Keratinocyte (primary cell): Measurements from ENCODE around the gene ACP1. TPM values are rescaled to one million over a fixed set of nuclear protein-coding genes. Genes with fewer than 3 reads are reported as not detected.

Source experiments
- DNase-seq: peaks from one replicate; pipeline ENCODE4 v3.0.0-alpha.2; 2011; ENCODE audit warnings: low read depth, missing footprints, low spot score
- FAIRE-seq: peaks from 2 replicates; lab custom pipeline; 2011; peaks lifted over from hg19 to GRCh38; lab: Jason Lieb, UNC
- H2AFZ ChIP-seq: 2 replicates; pipeline ENCODE4 v1.6.0; 2012; ENCODE audit warnings: low read length, control low read depth, inconsistent platforms; ENCODE audit not compliant: control insufficient read depth
- H3K27ac ChIP-seq: 2 replicates; pipeline ENCODE4 v1.5.1; 2011; ENCODE audit warnings: low read length; ENCODE audit not compliant: control insufficient read depth, insufficient read depth
- H3K27me3 ChIP-seq: 3 replicates; pipeline ENCODE4 v1.6.0; 2011; ENCODE audit warnings: low read length; ENCODE audit not compliant: control insufficient read depth, insufficient read depth; ENCODE audit errors: extremely low read depth
- H3K36me3 ChIP-seq, 2 experiments: 2 replicates in 1 of 2; 3 replicates in 1 of 2; pipeline ENCODE4 v1.5.1; 2011; ENCODE audit warnings: low read length in 2 of 2, mild to moderate bottlenecking in 1 of 2; ENCODE audit not compliant: control insufficient read depth in 2 of 2, insufficient read depth in 2 of 2; ENCODE audit errors: extremely low read depth in 1 of 2
- H3K4me1 ChIP-seq: 3 replicates; pipeline ENCODE4 v1.5.1; 2011; ENCODE audit warnings: low read length; ENCODE audit not compliant: control insufficient read depth, insufficient read depth; ENCODE audit errors: extremely low read depth
- H3K4me2 ChIP-seq: 3 replicates; pipeline ENCODE4 v1.6.0; 2011; ENCODE audit warnings: low read depth, low read length; ENCODE audit not compliant: control insufficient read depth, insufficient read depth; ENCODE audit errors: extremely low read depth
- H3K4me3 ChIP-seq, 3 experiments: fragments of 200-600 bp in 1 of 3; sonication (generic) in 1 of 3; 2 replicates in 2 of 3; 3 replicates in 1 of 3; pipeline ENCODE4 v1.5.1; 2011 to 2016; ENCODE audit warnings: low read length in 3 of 3, mild to moderate bottlenecking in 3 of 3, control low read depth in 2 of 3, inconsistent platforms in 1 of 3, low read depth in 1 of 3, mixed read lengths in 1 of 3, mixed run types in 1 of 3, moderate library complexity in 1 of 3; ENCODE audit not compliant: control insufficient read depth in 2 of 3, insufficient read depth in 2 of 3; ENCODE audit errors: extremely low read depth in 1 of 3
- H3K79me2 ChIP-seq: 2 replicates; pipeline ENCODE4 v1.6.0; 2012; ENCODE audit warnings: low read length; ENCODE audit not compliant: control insufficient read depth, insufficient read depth
- H3K9ac ChIP-seq: 3 replicates; pipeline ENCODE4 v1.6.0; 2011; ENCODE audit warnings: low read length; ENCODE audit not compliant: control insufficient read depth, insufficient read depth; ENCODE audit errors: extremely low read depth
- H3K9me1 ChIP-seq: 3 replicates; pipeline ENCODE4 v1.6.0; 2011; ENCODE audit warnings: low read length; ENCODE audit not compliant: control insufficient read depth, insufficient read depth; ENCODE audit errors: extremely low read depth
- H3K9me3 ChIP-seq: 2 replicates; pipeline ENCODE4 v1.5.1; 2012; ENCODE audit warnings: low read depth, low read length; ENCODE audit not compliant: control insufficient read depth
- H4K20me1 ChIP-seq: 3 replicates; pipeline ENCODE4 v1.6.0; 2011; ENCODE audit warnings: low read length; ENCODE audit not compliant: control insufficient read depth, insufficient read depth; ENCODE audit errors: extremely low read depth
- EZH2 ChIP-seq: IDR thresholded peaks from one replicate; pipeline ENCODE4 v1.6.1; 2012; ENCODE audit warnings: inconsistent platforms, mild to moderate bottlenecking, low read length, moderate library complexity
- dilution Hi-C: fragments of 300-500 bp; cut with MboI; formaldehyde crosslinking; loops from one replicate; pipeline ENCODE4 v1.7.0; 2020; ENCODE audit warnings: low sequenced_read_pairs; ENCODE audit not compliant: extremely low pct_ligation_motif_present
- polyA plus RNA-seq, 5 experiments: library from polyadenylated mRNA; depleted of rRNA in 3 of 5; stranded (reverse) in 3 of 5; stranded (forward) in 1 of 5; unstranded in 1 of 5; fragments of >200 nt; gene quantifications; 1 replicate in 1 of 5; 2 replicates in 3 of 5; 3 replicates in 1 of 5; pipeline versions ENCODE4 v1.2.1 to v1.2.3, GENCODE V29; 2011 to 2012; ENCODE audit warnings: missing spikeins in 2 of 5, low read depth in 1 of 5, low replicate concordance in 1 of 5
- TF ChIP-seq, protein P1 (sequence below), 3 experiments: IDR thresholded peaks in 1 of 3; conservative IDR thresholded peaks in 1 of 3; optimal IDR thresholded peaks in 1 of 3; 2 replicates in 2 of 3; 3 replicates in 1 of 3; pipeline versions ENCODE3 to v1.5.1; 2011; ENCODE audit warnings: low read length in 3 of 3, mild to moderate bottlenecking in 3 of 3, moderate library complexity in 2 of 3, control low read depth in 1 of 3, inconsistent platforms in 1 of 3; ENCODE audit not compliant: insufficient read depth in 2 of 3; ENCODE audit errors: extremely low read depth in 1 of 3

Gene ACP1
- polyA plus RNA-seq, 1 donor (not counting 4 experiments of a cell fraction or from before 2014, with no cell fraction given) = 123 TPM

DNA sequence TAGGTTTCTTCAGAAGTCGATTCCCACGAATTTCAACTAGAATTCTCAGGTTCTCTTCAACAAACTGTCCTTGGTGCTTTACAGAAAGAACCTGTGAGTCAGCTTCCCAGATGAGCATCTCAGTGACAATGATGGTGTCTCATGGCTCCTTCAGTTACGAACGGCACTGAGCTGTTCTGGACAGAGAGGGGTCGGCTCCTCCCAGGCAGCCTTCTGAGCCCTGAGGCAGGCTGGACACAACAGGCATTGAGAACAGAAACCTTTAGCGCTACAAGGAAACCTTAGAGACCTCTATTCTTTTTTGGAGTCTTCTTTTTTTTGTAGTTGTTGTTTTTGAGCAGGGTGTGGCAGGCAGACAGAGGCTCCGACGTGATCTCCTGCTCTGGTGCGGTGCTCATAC lies 58.3 kb downstream of the ACP1 start:
- DNase-seq (no peak), FAIRE-seq (no peak)
- no peak overlapping the region for H3K27ac ChIP-seq
- no peaks in the 10 kb centered on the region for H3K36me3 ChIP-seq
- no peaks in the 10 kb centered on the region for H3K27me3 ChIP-seq
- dilution Hi-C loops = no loop called here
- no peak overlapping the region for H3K4me3 ChIP-seq
- no peak overlapping the region for H3K9ac ChIP-seq
- TF ChIP-seq, protein P1, sequence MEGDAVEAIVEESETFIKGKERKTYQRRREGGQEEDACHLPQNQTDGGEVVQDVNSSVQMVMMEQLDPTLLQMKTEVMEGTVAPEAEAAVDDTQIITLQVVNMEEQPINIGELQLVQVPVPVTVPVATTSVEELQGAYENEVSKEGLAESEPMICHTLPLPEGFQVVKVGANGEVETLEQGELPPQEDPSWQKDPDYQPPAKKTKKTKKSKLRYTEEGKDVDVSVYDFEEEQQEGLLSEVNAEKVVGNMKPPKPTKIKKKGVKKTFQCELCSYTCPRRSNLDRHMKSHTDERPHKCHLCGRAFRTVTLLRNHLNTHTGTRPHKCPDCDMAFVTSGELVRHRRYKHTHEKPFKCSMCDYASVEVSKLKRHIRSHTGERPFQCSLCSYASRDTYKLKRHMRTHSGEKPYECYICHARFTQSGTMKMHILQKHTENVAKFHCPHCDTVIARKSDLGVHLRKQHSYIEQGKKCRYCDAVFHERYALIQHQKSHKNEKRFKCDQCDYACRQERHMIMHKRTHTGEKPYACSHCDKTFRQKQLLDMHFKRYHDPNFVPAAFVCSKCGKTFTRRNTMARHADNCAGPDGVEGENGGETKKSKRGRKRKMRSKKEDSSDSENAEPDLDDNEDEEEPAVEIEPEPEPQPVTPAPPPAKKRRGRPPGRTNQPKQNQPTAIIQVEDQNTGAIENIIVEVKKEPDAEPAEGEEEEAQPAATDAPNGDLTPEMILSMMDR (optimal IDR thresholded peaks at IDR 0.05 in 1 of 3, IDR thresholded peaks at IDR 0.05 in 1 of 3, conservative IDR thresholded peaks at IDR 0.05 in 1 of 3; ENCODE audit: extremely low read depth in 1 of 3, insufficient read depth in 2 of 3, low read length in 3 of 3) = no peak
- TF ChIP-seq EZH2 = no peak
- no peaks in the 10 kb centered on the region for H3K9me3 ChIP-seq
- H3K4me2 ChIP-seq = no peak overlapping the region
- no peaks in the 10 kb centered on the region for H3K79me2 ChIP-seq
- H4K20me1 ChIP-seq = no peaks in the 10 kb centered on the region
- no peak overlapping the region for H2AFZ ChIP-seq
- no peaks in the 10 kb centered on the region for H3K9me1 ChIP-seq
- peaks cover 3% of the 10 kb centered on the region for H3K4me1 ChIP-seq

Other genes with a start within 250 kb of the ACP1 start
- gene FAM110C, start 218.4 kb upstream of the ACP1 start, polyA plus RNA-seq = 25.1 to 38.0 TPM (median 26.3 TPM) in 3 replicates
- 24.9 to 41.8 TPM (median 37.2 TPM) in 3 replicates for gene SH3YL1, start 915 bp upstream of the ACP1 start, polyA plus RNA-seq
- not detected in 3 replicates for gene ALKAL2, start 23.1 kb downstream of the ACP1 start, polyA plus RNA-seq